ENCODE measurements around the gene CPNE4. TPM values are rescaled to one million over a fixed set of nuclear protein-coding genes. Genes with fewer than 3 reads are reported as not detected.

The CPNE4 gene
- total RNA-seq, 1 donor from 2014 or later, result 16.1 TPM

GRCh38 chr3:131704098-131704497, 330.7 kb downstream of the CPNE4 start:
- Mint-ChIP-seq H3K36me3 (ENCODE audit: low read depth) (peaks cover 3% of the 10 kb centered on the region), H3K4me1 (peaks cover 8% of the 10 kb centered on the region)

GRCh38 chr3:131702146-131702545, 332.7 kb downstream of the CPNE4 start:
- Mint-ChIP-seq H3K4me1 (peaks cover 8% of the 10 kb centered on the region), H3K4me3 (no peak overlapping the region), H3K9me3 (peaks cover 2% of the 10 kb centered on the region), H3K27me3 (ENCODE audit: low read depth) (peaks cover 3% of the 10 kb centered on the region), H3K27ac (ENCODE audit: unreplicated experiment) (no peak overlapping the region), H3K36me3 (ENCODE audit: low read depth) (peaks cover 3% of the 10 kb centered on the region)
- no peak for DNase-seq (ENCODE audit: low read depth, low spot score)
- no peak for TF ChIP-seq CTCF (conservative IDR thresholded peaks at IDR 0.05)

More at GRCh38 chr3:131704098-131704497, 330.7 kb downstream of the CPNE4 start:
- TF ChIP-seq CTCF (conservative IDR thresholded peaks at IDR 0.05), result no peak
- Mint-ChIP-seq H3K9me3 (peaks cover 2% of the 10 kb centered on the region), H3K4me3 (no peak overlapping the region), H3K27ac (ENCODE audit: unreplicated experiment) (no peak overlapping the region), H3K27me3 (ENCODE audit: low read depth) (peaks cover 3% of the 10 kb centered on the region)
- no peak for DNase-seq (ENCODE audit: low read depth, low spot score)

GRCh38 chr3:131701153-131701770, 333.6 kb downstream of the CPNE4 start:
- Mint-ChIP-seq H3K4me3 (no peak overlapping the region), H3K27ac (ENCODE audit: unreplicated experiment) (no peak overlapping the region), H3K36me3 (ENCODE audit: low read depth) (peaks cover 3% of the 10 kb centered on the region), H3K9me3 (no peaks in the 10 kb centered on the region), H3K4me1 (peaks cover 8% of the 10 kb centered on the region), H3K27me3 (ENCODE audit: low read depth) (peaks cover 3% of the 10 kb centered on the region)
- TF ChIP-seq CTCF (conservative IDR thresholded peaks at IDR 0.05), result no peak
- no peak for DNase-seq (ENCODE audit: low read depth, low spot score)

- no peak for DNase-seq (ENCODE audit: low read depth, low spot score)
- no peaks in the 10 kb centered on the region for H3K27me3 Mint-ChIP-seq (ENCODE audit: low read depth)
- TF ChIP-seq CTCF (conservative IDR thresholded peaks at IDR 0.05), result no peak
- H3K27ac Mint-ChIP-seq (ENCODE audit: unreplicated experiment), result no peak overlapping the region
- H3K4me3 Mint-ChIP-seq, result no peak overlapping the region
- no peaks in the 10 kb centered on the region for H3K9me3 Mint-ChIP-seq
- H3K36me3 Mint-ChIP-seq (ENCODE audit: low read depth), result no peaks in the 10 kb centered on the region
- no peaks in the 10 kb centered on the region for H3K4me1 Mint-ChIP-seq
Measured at GRCh38 chr3:131699001-131699400, 335.8 kb downstream of the CPNE4 start.

- no peak for DNase-seq (ENCODE audit: low read depth, low spot score)
- H3K4me3 Mint-ChIP-seq, result no peak overlapping the region
- no peaks in the 10 kb centered on the region for H3K36me3 Mint-ChIP-seq (ENCODE audit: low read depth)
- TF ChIP-seq CTCF (conservative IDR thresholded peaks at IDR 0.05), result no peak
- peaks cover 4% of the 10 kb centered on the region for H3K27me3 Mint-ChIP-seq (ENCODE audit: low read depth)
- H3K4me1 Mint-ChIP-seq, result no peaks in the 10 kb centered on the region
- no peak overlapping the region for H3K27ac Mint-ChIP-seq (ENCODE audit: unreplicated experiment)
- no peaks in the 10 kb centered on the region for H3K9me3 Mint-ChIP-seq
Measured at GRCh38 chr3:131694376-131694775, 340.4 kb downstream of the CPNE4 start.

All from neural crest cell (in vitro differentiated cells).